Prostate gland (tissue), 2 donors: ENCODE results near the gene TNIP2. TPM values are rescaled to one million over a fixed set of nuclear protein-coding genes. Genes with fewer than 3 reads are reported as not detected.
"Not testable (repeated sequence)": the region's sequence is repeated elsewhere in the genome, so short reads cannot be mapped to it uniquely, and the experiment has no call there.

Experiments
- DNase-seq: peaks from one replicate; pipeline ENCODE4 v3.0.0-alpha.2; 2019; ENCODE audit warnings: low spot score
- H3K27ac ChIP-seq, 2 donors: fragments of 200-600 bp; sonication (generic); 2 replicates each; pipeline ENCODE4 v1.5.1; 2017 to 2019
- H3K27me3 ChIP-seq: fragments of 200-600 bp; sonication (generic); replicated peaks from 2 replicates; pipeline ENCODE4 v1.5.1; 2019; ENCODE audit not compliant: insufficient read depth
- H3K36me3 ChIP-seq, 2 donors: fragments of 200-600 bp; sonication (generic); 1 replicate in 1 of 2; 2 replicates in 1 of 2; pipeline versions ENCODE4 v1.5.1 to v1.8.1; 2017 to 2019
- H3K4me1 ChIP-seq: fragments of 200-600 bp; sonication (generic); replicated peaks from 2 replicates; pipeline ENCODE4 v1.5.1; 2019
- H3K4me3 ChIP-seq, 2 donors: fragments of 200-600 bp; sonication (generic); 2 replicates each; pipeline ENCODE4 v1.5.1; 2017 to 2019
- H3K9me3 ChIP-seq: fragments of 200-600 bp; sonication (generic); 2 replicates; pipeline ENCODE4 v1.5.1; 2017
- POLR2A ChIP-seq: fragments of 450-650 bp; IDR thresholded peaks from one replicate; pipeline ENCODE4 v1.6.1; 2016; ENCODE audit warnings: antibody characterized with exemption, mild to moderate bottlenecking
- POLR2AphosphoS5 ChIP-seq: sonication (generic); formaldehyde crosslinking; IDR thresholded peaks from one replicate; pipeline ENCODE4 v1.6.1; 2017; ENCODE audit warnings: antibody characterized with exemption
- WGBS: methylation state at CpG from one replicate; pipeline ENCODE4 v1.1.5; 2018; 5-methylcytosine and 5-hydroxymethylcytosine counted together
- intact Hi-C: fragments of 100-400 bp; cut with DNase I; formaldehyde crosslinking; loops from one replicate; pipeline ENCODE4 v1.14.2; 2022
- total RNA-seq, 2 donors: library from RNA; depleted of rRNA; stranded (reverse); fragments of >200 nt; gene quantifications; one replicate each; pipeline ENCODE4 v1.1.0, GENCODE V29; 2016
- TF ChIP-seq, protein P1 (sequence below), 4 experiments: fragments of 200-600 bp in 2 of 4; fragments of 450-650 bp in 2 of 4; sonication (generic) in 2 of 4; IDR thresholded peaks; 1 replicate in 3 of 4; 2 replicates in 1 of 4; pipeline ENCODE4 v1.5.1; 2016 to 2019; ENCODE audit warnings: antibody characterized with exemption in 4 of 4, mild to moderate bottlenecking in 2 of 4, moderate library complexity in 2 of 4

Gene TNIP2
- total RNA-seq, 2 donors from 2014 or later = 54.8 to 94.0 TPM

DNA sequence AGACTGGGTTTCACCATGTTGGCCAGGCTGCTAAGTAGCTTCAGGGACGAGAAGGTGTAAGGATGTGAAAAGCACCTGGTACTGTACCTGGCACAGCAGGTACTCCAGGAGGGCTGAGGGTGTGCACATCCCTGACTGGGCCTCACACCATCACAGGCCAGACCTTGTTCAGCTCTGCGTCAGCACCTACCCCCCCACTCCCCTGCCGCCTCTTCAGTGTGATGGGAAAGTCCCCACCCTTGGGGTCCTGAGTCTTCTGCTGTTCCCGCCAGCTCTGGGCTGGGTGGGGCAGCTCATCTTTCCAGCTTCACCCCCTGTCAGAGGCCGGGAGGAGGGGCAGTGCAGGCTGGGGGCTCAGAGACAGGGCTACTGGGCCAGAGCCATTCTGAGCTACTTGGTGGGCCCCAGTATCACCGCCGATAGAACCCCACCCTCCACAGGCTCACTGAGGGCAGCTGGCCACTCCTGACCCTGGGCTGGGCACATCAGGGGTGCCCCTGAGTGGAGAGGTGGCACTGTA, 30.1 kb upstream of the TNIP2 start:
- DNase-seq = no peak
- 84% methylated on average over 7 of the region's 7 CpGs for WGBS
- Histone ChIP-seq H3K4me1 (no peaks in the 10 kb centered on the region), H3K27ac (no peak overlapping the region), H3K9me3 (no peaks in the 10 kb centered on the region), H3K4me3 (no peak overlapping the region), H3K27me3 (no peaks in the 10 kb centered on the region), H3K36me3 (no peaks in the 10 kb centered on the region)
- TF ChIP-seq POLR2AphosphoS5 = no peak
- TF ChIP-seq, protein P1, sequence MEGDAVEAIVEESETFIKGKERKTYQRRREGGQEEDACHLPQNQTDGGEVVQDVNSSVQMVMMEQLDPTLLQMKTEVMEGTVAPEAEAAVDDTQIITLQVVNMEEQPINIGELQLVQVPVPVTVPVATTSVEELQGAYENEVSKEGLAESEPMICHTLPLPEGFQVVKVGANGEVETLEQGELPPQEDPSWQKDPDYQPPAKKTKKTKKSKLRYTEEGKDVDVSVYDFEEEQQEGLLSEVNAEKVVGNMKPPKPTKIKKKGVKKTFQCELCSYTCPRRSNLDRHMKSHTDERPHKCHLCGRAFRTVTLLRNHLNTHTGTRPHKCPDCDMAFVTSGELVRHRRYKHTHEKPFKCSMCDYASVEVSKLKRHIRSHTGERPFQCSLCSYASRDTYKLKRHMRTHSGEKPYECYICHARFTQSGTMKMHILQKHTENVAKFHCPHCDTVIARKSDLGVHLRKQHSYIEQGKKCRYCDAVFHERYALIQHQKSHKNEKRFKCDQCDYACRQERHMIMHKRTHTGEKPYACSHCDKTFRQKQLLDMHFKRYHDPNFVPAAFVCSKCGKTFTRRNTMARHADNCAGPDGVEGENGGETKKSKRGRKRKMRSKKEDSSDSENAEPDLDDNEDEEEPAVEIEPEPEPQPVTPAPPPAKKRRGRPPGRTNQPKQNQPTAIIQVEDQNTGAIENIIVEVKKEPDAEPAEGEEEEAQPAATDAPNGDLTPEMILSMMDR (IDR thresholded peaks at IDR 0.05) = no peak
- TF ChIP-seq POLR2A = no peak
- intact Hi-C loops = no loop called here

DNA sequence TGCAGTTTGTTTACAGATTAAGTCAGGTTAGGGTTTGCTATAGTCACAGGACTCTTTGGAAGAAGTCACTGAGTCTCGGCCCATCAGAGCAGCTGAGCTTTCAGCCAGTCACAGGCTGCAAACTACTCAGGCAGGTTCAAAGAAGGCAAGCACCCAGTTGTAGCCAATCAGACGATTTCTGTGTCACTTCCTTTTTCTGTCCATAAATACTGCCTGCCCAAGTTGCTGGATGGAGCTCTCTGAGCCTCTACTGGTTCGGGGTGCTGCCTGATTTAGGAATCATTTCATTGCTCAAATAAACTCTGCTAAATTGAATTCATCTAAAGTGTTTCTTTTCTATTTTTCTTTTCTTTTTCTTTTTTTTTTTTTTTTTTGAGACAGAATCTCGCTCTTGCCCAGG, 29.5 kb upstream of the TNIP2 start:
- TF ChIP-seq POLR2A = no peak
- TF ChIP-seq, protein P1 (IDR thresholded peaks at IDR 0.05) = no peak
- no peak for TF ChIP-seq POLR2AphosphoS5
- no peaks in the 10 kb centered on the region for H3K4me1 ChIP-seq
- H3K27ac ChIP-seq = no peak overlapping the region
- DNase-seq = no peak
- H3K27me3 ChIP-seq = no peaks in the 10 kb centered on the region
- intact Hi-C loops = no loop called here
- WGBS = 54% methylated on average over 4 of the region's 4 CpGs
- H3K36me3 ChIP-seq = no peaks in the 10 kb centered on the region
- H3K9me3 ChIP-seq = no peaks in the 10 kb centered on the region
- H3K4me3 ChIP-seq = no peak overlapping the region

DNA sequence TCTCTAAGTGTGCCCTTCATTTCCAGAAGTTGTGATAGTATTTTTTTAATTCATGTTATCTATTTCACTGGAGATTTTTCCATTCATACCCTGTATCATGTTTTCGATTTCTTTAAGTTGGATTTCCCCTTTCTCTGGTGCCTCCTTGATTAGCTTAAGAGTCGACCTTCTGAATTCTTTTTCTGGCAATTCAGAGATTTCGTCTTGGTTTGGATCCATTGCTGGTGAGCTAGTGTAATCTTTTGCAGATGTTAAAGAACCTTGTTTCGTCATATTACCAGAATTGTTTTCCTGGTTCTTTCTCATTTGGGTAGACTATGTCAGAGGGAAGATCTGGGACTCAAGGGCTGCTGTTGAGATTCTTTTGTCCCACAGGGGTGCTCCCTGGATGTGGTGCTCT, 27.7 kb upstream of the TNIP2 start:
- intact Hi-C loops = no loop called here
- Histone ChIP-seq H3K36me3 (no peaks in the 10 kb centered on the region), H3K27ac (no peak overlapping the region), H3K9me3 (no peaks in the 10 kb centered on the region), H3K27me3 (no peaks in the 10 kb centered on the region), H3K4me3 (no peak overlapping the region), H3K4me1 (no peaks in the 10 kb centered on the region)
- WGBS = 92% methylated on average over 4 of the region's 4 CpGs
- TF ChIP-seq POLR2AphosphoS5 (no peak), POLR2A (no peak)
- TF ChIP-seq, protein P1 (IDR thresholded peaks at IDR 0.05) = no peak
- no peak for DNase-seq

DNA sequence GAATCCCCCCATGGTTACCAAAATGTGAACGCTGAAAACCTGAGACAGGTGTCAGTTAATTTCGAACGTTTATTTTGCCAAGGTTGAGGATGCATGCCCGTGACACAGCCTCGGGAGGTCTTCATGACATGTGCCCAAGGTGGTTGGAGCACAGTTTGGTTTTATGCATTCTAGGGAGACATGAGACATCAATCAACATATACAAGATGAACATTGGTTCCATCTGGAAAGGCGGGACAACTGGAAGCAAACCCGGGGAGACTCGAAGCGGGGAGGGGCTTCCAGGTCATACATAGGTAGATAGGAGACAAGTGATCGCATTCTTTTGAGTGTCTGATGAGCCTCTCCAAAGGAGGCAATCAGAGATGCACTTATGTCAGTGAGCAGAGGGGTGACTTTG, 25.8 kb upstream of the TNIP2 start:
- Histone ChIP-seq H3K36me3 (no peaks in the 10 kb centered on the region), H3K4me3 (no peak overlapping the region), H3K4me1 (no peaks in the 10 kb centered on the region), H3K27ac (no peak overlapping the region), H3K27me3 (no peaks in the 10 kb centered on the region), H3K9me3 (no peaks in the 10 kb centered on the region)
- intact Hi-C loops = no loop called here
- WGBS = 89% methylated on average over 10 of the region's 10 CpGs
- TF ChIP-seq, protein P1 (IDR thresholded peaks at IDR 0.05) = no peak
- no peak for TF ChIP-seq POLR2A
- TF ChIP-seq POLR2AphosphoS5 = no peak
- no peak for DNase-seq

DNA sequence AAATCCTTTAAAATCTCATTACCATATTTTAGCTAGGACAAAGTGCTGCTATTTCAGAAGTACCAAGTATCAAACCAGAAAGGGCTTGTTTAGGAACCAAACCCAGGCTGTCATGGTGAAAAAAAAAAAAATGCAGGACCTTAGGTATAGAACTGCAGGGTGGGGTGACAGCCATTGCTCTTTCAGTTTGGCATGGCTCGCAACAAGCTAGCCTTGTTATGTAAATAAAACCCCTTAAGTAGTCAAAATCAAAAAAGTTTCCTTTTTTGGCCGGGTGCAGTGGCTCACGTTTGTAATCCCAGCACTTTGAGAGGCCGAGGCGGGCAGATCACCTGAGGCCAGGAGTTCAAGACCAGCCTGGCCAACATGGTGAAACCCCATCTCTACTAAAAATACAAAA, 24.5 kb upstream of the TNIP2 start:
- DNase-seq, H3K36me3 ChIP-seq, H3K4me3 ChIP-seq, H3K27ac ChIP-seq, H3K27me3 ChIP-seq, H3K4me1 ChIP-seq, intact Hi-C loops, H3K9me3 ChIP-seq: not testable (repeated sequence)
- WGBS = 93% methylated on average over 5 of the region's 5 CpGs
